ENCODE measurements around the gene PHACTR1. TPM values are rescaled to one million over a fixed set of nuclear protein-coding genes. Genes with fewer than 3 reads are reported as not detected.

PHACTR1 gene
- total RNA-seq, 1 donor from 2014 or later = 8.4 TPM

GRCh38 chr6:12844284-12845223 is 128.0 kb downstream of the PHACTR1 start:
- Histone ChIP-seq H3K4me1 (no peaks in the 10 kb centered on the region), H3K4me3 (no peak overlapping the region), H3K36me3 (no peaks in the 10 kb centered on the region), H3K9me3 (no peaks in the 10 kb centered on the region), H3K27me3 (no peaks in the 10 kb centered on the region), H3K27ac (no peak overlapping the region)
- no peak for DNase-seq (ENCODE audit: low spot score in 2 of 2)
- intact Hi-C loops (cut with DNase I) = no loop called here
- peak in 2 of 3 experiments; percentile 23 to 41 for TF ChIP-seq CTCF (IDR thresholded peaks at IDR 0.05)

GRCh38 chr6:12845224-12846004 is 128.8 kb downstream of the PHACTR1 start:
- H3K9me3 ChIP-seq = no peaks in the 10 kb centered on the region
- H3K27ac ChIP-seq = no peak overlapping the region
- H3K27me3 ChIP-seq = no peaks in the 10 kb centered on the region
- H3K36me3 ChIP-seq = no peaks in the 10 kb centered on the region
- DNase-seq (ENCODE audit: low spot score in 2 of 2) = no peak
- intact Hi-C loops (cut with DNase I) = no loop called here
- H3K4me1 ChIP-seq = no peaks in the 10 kb centered on the region
- H3K4me3 ChIP-seq = no peak overlapping the region
- TF ChIP-seq CTCF (IDR thresholded peaks at IDR 0.05) = no peak

- H3K27me3 ChIP-seq = no peaks in the 10 kb centered on the region
- intact Hi-C loops (cut with DNase I) = no loop called here
- no peak overlapping the region for H3K27ac ChIP-seq
- DNase-seq (ENCODE audit: low spot score in 2 of 2) = no peak
- no peaks in the 10 kb centered on the region for H3K36me3 ChIP-seq
- H3K4me1 ChIP-seq = no peaks in the 10 kb centered on the region
- no peak for TF ChIP-seq CTCF (IDR thresholded peaks at IDR 0.05)
- no peak overlapping the region for H3K4me3 ChIP-seq
- no peaks in the 10 kb centered on the region for H3K9me3 ChIP-seq
Measured at GRCh38 chr6:12848964-12849808, 132.6 kb downstream of the PHACTR1 start.

- no peaks in the 10 kb centered on the region for H3K9me3 ChIP-seq
- no peaks in the 10 kb centered on the region for H3K4me1 ChIP-seq
- H3K4me3 ChIP-seq = no peak overlapping the region
- TF ChIP-seq CTCF (IDR thresholded peaks at IDR 0.05) = no peak
- H3K27me3 ChIP-seq = no peaks in the 10 kb centered on the region
- no peak for DNase-seq (ENCODE audit: low spot score in 2 of 2)
- H3K27ac ChIP-seq = no peak overlapping the region
- no peaks in the 10 kb centered on the region for H3K36me3 ChIP-seq
- intact Hi-C loops (cut with DNase I) = no loop called here
Measured at GRCh38 chr6:12849809-12850198, 133.2 kb downstream of the PHACTR1 start.

- Histone ChIP-seq H3K4me3 (no peak overlapping the region), H3K4me1 (no peaks in the 10 kb centered on the region), H3K27ac (no peak overlapping the region), H3K9me3 (no peaks in the 10 kb centered on the region), H3K27me3 (no peaks in the 10 kb centered on the region), H3K36me3 (no peaks in the 10 kb centered on the region)
- no peak for TF ChIP-seq CTCF (IDR thresholded peaks at IDR 0.05)
- DNase-seq (ENCODE audit: low spot score in 2 of 2) = no peak
- intact Hi-C loops (cut with DNase I) = no loop called here
Measured at GRCh38 chr6:12851123-12851695, 134.6 kb downstream of the PHACTR1 start.

Data from ascending aorta (tissue), 2 donors.